GM21529 (cell line): ENCODE results near the gene KIF4A.

Experiments
- ATAC-seq: cut with Tn5 transposase; IDR thresholded peaks from one replicate; pipeline ENCODE4 v1.9.1; 2021; ENCODE audit not compliant: unreplicated experiment

Gene KIF4A

DNA sequence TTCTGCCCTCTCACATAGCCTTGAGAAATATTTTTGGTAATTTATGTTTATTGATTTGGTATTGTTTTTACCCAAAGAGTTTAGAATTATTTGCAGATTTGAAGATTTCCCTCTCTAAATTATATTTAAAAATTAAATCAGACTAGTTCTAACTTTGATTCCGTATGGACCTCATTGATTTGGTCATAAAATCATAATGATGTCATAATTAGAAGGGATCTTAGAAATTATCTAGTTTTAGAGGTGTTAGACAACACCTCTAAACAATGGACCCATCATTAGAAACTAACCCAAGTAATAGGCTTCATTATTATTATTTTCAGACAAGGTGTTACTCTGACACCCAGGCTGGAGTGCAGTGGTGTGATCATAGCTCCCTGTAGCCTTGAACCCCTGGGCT is 178.8 kb downstream of the KIF4A start:
- ATAC-seq, result no peak
